Stomach smooth muscle (tissue), 2 donors: Measurements from ENCODE around the gene FAM241B.

Experiments used
- H3K27ac ChIP-seq: one replicate; pipeline ENCODE4 v1.7.0; 2013; ENCODE audit warnings: mild to moderate bottlenecking, low read length, inconsistent platforms
- H3K27me3 ChIP-seq, 2 donors: one replicate each; pipeline ENCODE4 v1.7.0; 2013; ENCODE audit warnings: low read length in 2 of 2; ENCODE audit not compliant: insufficient read depth in 2 of 2, control insufficient read depth in 1 of 2
- H3K36me3 ChIP-seq, 2 donors: one replicate each; pipeline ENCODE4 v1.7.0; 2013; ENCODE audit warnings: low read length in 2 of 2; ENCODE audit not compliant: control insufficient read depth in 2 of 2, insufficient read depth in 2 of 2
- H3K4me1 ChIP-seq: one replicate; pipeline ENCODE4 v1.7.0; 2013; ENCODE audit warnings: low read length; ENCODE audit not compliant: control insufficient read depth, insufficient read depth
- H3K4me3 ChIP-seq, 2 donors: one replicate each; pipeline ENCODE4 v1.7.0; 2013; ENCODE audit warnings: low read length in 2 of 2
- H3K9ac ChIP-seq, 2 donors: one replicate each; pipeline ENCODE4 v1.7.0; 2013; ENCODE audit warnings: low read length in 2 of 2, mild to moderate bottlenecking in 1 of 2
- H3K9me3 ChIP-seq, 2 donors: one replicate each; pipeline ENCODE4 v1.7.0; 2013; ENCODE audit warnings: low read length in 2 of 2; ENCODE audit not compliant: control insufficient read depth in 2 of 2
- donor health status: healthy.
- donor health status: Pancreatic carcinoma.

FAM241B gene

GRCh38 chr10:69660296-69660695, 30.2 kb downstream of the FAM241B start:
- H3K27me3 ChIP-seq = peaks cover 3 to 5% of the 10 kb centered on the region in 2 donors

GRCh38 chr10:69661414-69662172, 31.5 kb downstream of the FAM241B start:
- H3K4me3 ChIP-seq = no peak overlapping the region
- H3K9me3 ChIP-seq = no peaks in the 10 kb centered on the region
- H3K9ac ChIP-seq = no peak overlapping the region
- no peak overlapping the region for H3K27ac ChIP-seq
- no peaks in the 10 kb centered on the region for H3K4me1 ChIP-seq
- peaks cover 5 to 7% of the 10 kb centered on the region in 2 donors for H3K27me3 ChIP-seq
- no peaks in the 10 kb centered on the region for H3K36me3 ChIP-seq

More at GRCh38 chr10:69660296-69660695, 30.2 kb downstream of the FAM241B start:
- H3K36me3 ChIP-seq = no peaks in the 10 kb centered on the region
- no peak overlapping the region for H3K9ac ChIP-seq
- no peak overlapping the region for H3K27ac ChIP-seq
- no peaks in the 10 kb centered on the region for H3K9me3 ChIP-seq
- H3K4me1 ChIP-seq = no peaks in the 10 kb centered on the region
- no peak overlapping the region for H3K4me3 ChIP-seq

GRCh38 chr10:69662173-69662877, 32.3 kb downstream of the FAM241B start:
- H3K4me1 ChIP-seq = no peaks in the 10 kb centered on the region
- no peaks in the 10 kb centered on the region for H3K9me3 ChIP-seq
- no peaks in the 10 kb centered on the region for H3K36me3 ChIP-seq
- no peak overlapping the region for H3K4me3 ChIP-seq
- H3K27me3 ChIP-seq = peaks cover 6 to 7% of the 10 kb centered on the region in 2 donors
- H3K27ac ChIP-seq = no peak overlapping the region
- no peak overlapping the region for H3K9ac ChIP-seq

- Histone ChIP-seq H3K4me1 (no peaks in the 10 kb centered on the region), H3K36me3 (no peaks in the 10 kb centered on the region), H3K9ac (no peak overlapping the region), H3K4me3 (no peak overlapping the region), H3K9me3 (no peaks in the 10 kb centered on the region), H3K27me3 (peaks cover 6 to 8% of the 10 kb centered on the region in 2 donors), H3K27ac (no peak overlapping the region)
These were observed 32.9 kb downstream of the FAM241B start for GRCh38 chr10:69662901-69663300.

- H3K36me3 ChIP-seq = no peaks in the 10 kb centered on the region
- no peak overlapping the region for H3K4me3 ChIP-seq
- no peaks in the 10 kb centered on the region for H3K4me1 ChIP-seq
These were observed 33.4 kb downstream of the FAM241B start for GRCh38 chr10:69663369-69663947.

DNA sequence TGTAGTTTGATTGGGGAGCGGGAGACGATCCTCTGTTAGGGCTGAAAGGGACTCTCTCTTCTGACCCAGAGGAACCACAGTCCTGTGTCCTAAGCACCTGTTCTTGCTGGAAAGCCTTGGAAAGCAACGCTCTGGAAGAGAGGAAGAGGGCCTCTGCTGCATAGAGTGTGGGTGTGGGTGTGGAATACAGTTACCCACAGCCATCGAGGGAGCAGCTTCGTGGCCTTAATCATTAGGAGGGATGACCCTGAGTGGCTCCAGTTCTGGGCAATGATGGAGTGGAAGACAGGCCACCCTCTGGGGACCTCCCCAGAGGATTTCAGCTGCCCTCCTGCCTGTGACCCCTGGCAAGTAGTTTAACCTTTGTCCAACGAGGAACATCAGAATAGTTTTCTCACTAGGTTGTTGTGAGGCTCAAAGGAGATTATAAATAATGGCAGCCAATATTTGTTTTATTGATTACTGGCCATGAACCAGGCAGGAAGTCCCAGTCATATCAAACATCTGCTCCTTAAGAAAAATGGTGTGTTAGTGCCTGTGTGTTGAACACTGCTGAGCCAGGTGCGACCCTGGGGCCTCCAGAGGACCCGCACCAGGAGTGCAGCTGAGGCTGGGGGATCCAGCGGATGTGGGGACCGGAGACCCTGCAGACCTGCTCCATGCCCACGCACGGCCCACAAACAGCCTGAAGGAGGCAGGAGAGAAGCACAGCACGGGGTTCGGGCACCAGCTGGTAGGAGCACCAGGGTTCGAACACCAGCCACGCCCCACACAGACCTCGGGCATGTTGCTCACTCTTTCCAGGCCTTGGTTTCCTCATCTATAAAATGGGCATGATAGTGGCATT, 35.6 kb downstream of the FAM241B start:
- Histone ChIP-seq H3K9ac (no peak overlapping the region), H3K27ac (no peak overlapping the region), H3K27me3 (peaks cover 6 to 12% of the 10 kb centered on the region in 2 donors), H3K4me3 (no peak overlapping the region), H3K4me1 (no peaks in the 10 kb centered on the region), H3K36me3 (no peaks in the 10 kb centered on the region), H3K9me3 (no peaks in the 10 kb centered on the region)

More at GRCh38 chr10:69663369-69663947, 33.4 kb downstream of the FAM241B start:
- no peak overlapping the region for H3K9ac ChIP-seq
- no peak overlapping the region for H3K27ac ChIP-seq
- H3K27me3 ChIP-seq = peaks cover 6% of the 10 kb centered on the region in 2 donors
- H3K9me3 ChIP-seq = no peaks in the 10 kb centered on the region

GRCh38 chr10:69666756-69667155, 36.7 kb downstream of the FAM241B start:
- Histone ChIP-seq H3K27me3 (peaks cover 6 to 12% of the 10 kb centered on the region in 2 donors), H3K27ac (no peak overlapping the region), H3K4me1 (no peaks in the 10 kb centered on the region), H3K4me3 (no peak overlapping the region), H3K9ac (no peak overlapping the region), H3K36me3 (no peaks in the 10 kb centered on the region), H3K9me3 (no peaks in the 10 kb centered on the region)

- no peak overlapping the region for H3K9ac ChIP-seq
- peaks cover 6 to 12% of the 10 kb centered on the region in 2 donors for H3K27me3 ChIP-seq
- no peak overlapping the region for H3K27ac ChIP-seq
- no peaks in the 10 kb centered on the region for H3K9me3 ChIP-seq
- H3K4me1 ChIP-seq = no peaks in the 10 kb centered on the region
- no peak overlapping the region for H3K4me3 ChIP-seq
- no peaks in the 10 kb centered on the region for H3K36me3 ChIP-seq
These were observed 38.7 kb downstream of the FAM241B start for GRCh38 chr10:69668721-69669120.

- peaks cover 6 to 12% of the 10 kb centered on the region in 2 donors for H3K27me3 ChIP-seq
- no peak overlapping the region for H3K27ac ChIP-seq
- H3K4me3 ChIP-seq = no peak overlapping the region
These were observed 39.4 kb downstream of the FAM241B start for GRCh38 chr10:69669409-69669808.

DNA sequence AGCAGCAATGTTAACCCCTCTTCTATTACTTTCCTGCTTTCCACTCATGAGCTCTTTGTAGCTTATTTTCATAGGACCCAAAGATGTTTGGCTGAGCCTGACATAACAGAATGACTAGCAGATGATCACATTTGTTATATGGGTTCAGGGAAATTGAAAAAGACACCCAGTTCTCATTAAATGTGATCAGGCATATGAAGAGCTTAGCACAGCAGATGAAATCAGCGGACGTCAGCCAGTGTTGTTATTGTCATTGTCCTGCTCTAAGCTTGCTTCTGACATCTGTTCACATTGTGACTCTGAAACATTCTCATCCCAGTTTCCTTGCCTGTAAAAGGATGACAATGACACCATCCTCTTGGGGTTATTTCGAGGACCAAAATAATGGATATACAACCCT, 43.5 kb downstream of the FAM241B start:
- H3K9ac ChIP-seq = no peak overlapping the region
- no peak overlapping the region for H3K4me3 ChIP-seq
- no peaks in the 10 kb centered on the region for H3K36me3 ChIP-seq
- no peaks in the 10 kb centered on the region for H3K4me1 ChIP-seq
- peaks cover 3 to 16% of the 10 kb centered on the region in 2 donors for H3K27me3 ChIP-seq
- no peak overlapping the region for H3K27ac ChIP-seq
- H3K9me3 ChIP-seq = no peaks in the 10 kb centered on the region

More at GRCh38 chr10:69669409-69669808, 39.4 kb downstream of the FAM241B start:
- no peaks in the 10 kb centered on the region for H3K9me3 ChIP-seq
- H3K4me1 ChIP-seq = no peaks in the 10 kb centered on the region
- H3K9ac ChIP-seq = no peak overlapping the region
- H3K36me3 ChIP-seq = no peaks in the 10 kb centered on the region
